ENCODE results near the gene TDO2. TPM values are rescaled to one million over a fixed set of nuclear protein-coding genes. Genes with fewer than 3 reads are reported as not detected.
"Not testable (repeated sequence)": the region's sequence is repeated elsewhere in the genome, so short reads cannot be mapped to it uniquely, and the experiment has no call there.

Gene TDO2
- total RNA-seq, 2 donors from 2014 or later: not detected

GRCh38 chr4:155891058-155891457 lies 12.4 kb upstream of the TDO2 start:
- H3K27me3 ChIP-seq (ENCODE audit: control insufficient read depth, insufficient read depth, low read length, poor library complexity, severe bottlenecking): no peaks in the 10 kb centered on the region
- H3K9ac ChIP-seq (ENCODE audit: extremely low read depth, low read length, poor library complexity, severe bottlenecking): no peak overlapping the region
- Mint-ChIP-seq H3K36me3 (ENCODE audit: low read depth) (no peaks in the 10 kb centered on the region), H3K27ac (no peak overlapping the region), H3K4me1 (no peaks in the 10 kb centered on the region), H3K27me3 (ENCODE audit: insufficient read depth) (no peaks in the 10 kb centered on the region), H3K9me3 (peaks cover 33% of the 10 kb centered on the region), H3K4me3 (no peak overlapping the region)
- no peaks in the 10 kb centered on the region for H3K36me3 ChIP-seq (ENCODE audit: control insufficient read depth, insufficient read depth, low read length)
- H3K4me3 ChIP-seq (ENCODE audit: low read length): no peak overlapping the region
- H3K4me1 ChIP-seq (ENCODE audit: control insufficient read depth, insufficient read depth, low read length): no peaks in the 10 kb centered on the region
- TF ChIP-seq, protein P1, sequence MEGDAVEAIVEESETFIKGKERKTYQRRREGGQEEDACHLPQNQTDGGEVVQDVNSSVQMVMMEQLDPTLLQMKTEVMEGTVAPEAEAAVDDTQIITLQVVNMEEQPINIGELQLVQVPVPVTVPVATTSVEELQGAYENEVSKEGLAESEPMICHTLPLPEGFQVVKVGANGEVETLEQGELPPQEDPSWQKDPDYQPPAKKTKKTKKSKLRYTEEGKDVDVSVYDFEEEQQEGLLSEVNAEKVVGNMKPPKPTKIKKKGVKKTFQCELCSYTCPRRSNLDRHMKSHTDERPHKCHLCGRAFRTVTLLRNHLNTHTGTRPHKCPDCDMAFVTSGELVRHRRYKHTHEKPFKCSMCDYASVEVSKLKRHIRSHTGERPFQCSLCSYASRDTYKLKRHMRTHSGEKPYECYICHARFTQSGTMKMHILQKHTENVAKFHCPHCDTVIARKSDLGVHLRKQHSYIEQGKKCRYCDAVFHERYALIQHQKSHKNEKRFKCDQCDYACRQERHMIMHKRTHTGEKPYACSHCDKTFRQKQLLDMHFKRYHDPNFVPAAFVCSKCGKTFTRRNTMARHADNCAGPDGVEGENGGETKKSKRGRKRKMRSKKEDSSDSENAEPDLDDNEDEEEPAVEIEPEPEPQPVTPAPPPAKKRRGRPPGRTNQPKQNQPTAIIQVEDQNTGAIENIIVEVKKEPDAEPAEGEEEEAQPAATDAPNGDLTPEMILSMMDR (conservative IDR thresholded peaks at IDR 0.05): no peak
- no peak overlapping the region for H3K27ac ChIP-seq (ENCODE audit: low read depth, low read length)
- peaks cover 24% of the 10 kb centered on the region for H3K9me3 ChIP-seq (ENCODE audit: control insufficient read depth, low read length)
- no peak for DNase-seq
- WGBS, 2 experiments (ENCODE audit: insufficient coverage in 1 of 2, insufficient read length in 1 of 2): 81 to 100% methylated on average over 1 to 3 of the region's 3 CpGs

DNA sequence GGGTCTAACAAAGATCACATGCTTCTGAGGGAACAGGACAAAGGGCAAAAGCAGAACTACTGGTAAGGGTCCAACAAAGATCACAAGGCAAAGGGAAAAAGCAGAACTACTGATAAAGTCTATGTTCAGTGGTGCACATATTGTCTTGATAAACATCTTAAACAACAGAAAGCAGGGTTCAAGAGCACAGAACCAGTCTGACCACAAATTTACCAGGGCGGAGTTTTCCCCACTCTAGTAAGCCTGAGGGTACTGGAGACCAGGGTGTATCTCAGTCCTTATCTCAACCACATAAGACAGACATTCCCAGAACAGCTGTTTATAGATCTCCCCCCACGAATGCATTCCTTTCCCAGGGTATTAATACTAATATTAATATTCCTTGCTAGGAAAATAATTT lies 5.1 kb upstream of the TDO2 start:
- H3K27ac Mint-ChIP-seq; H3K9ac ChIP-seq (ENCODE audit: extremely low read depth, low read length, poor library complexity, severe bottlenecking); H3K4me1 ChIP-seq (ENCODE audit: control insufficient read depth, insufficient read depth, low read length); H3K27me3 ChIP-seq (ENCODE audit: control insufficient read depth, insufficient read depth, low read length, poor library complexity, severe bottlenecking); H3K36me3 Mint-ChIP-seq (ENCODE audit: low read depth); H3K36me3 ChIP-seq (ENCODE audit: control insufficient read depth, insufficient read depth, low read length); H3K9me3 ChIP-seq (ENCODE audit: control insufficient read depth, low read length); H3K4me3 Mint-ChIP-seq; H3K4me3 ChIP-seq (ENCODE audit: low read length); H3K4me1 Mint-ChIP-seq; H3K27ac ChIP-seq (ENCODE audit: low read depth, low read length); DNase-seq; H3K27me3 Mint-ChIP-seq (ENCODE audit: insufficient read depth): not testable (repeated sequence)
- peaks cover 24% of the 10 kb centered on the region for H3K9me3 Mint-ChIP-seq
- 97% methylated on average over 1 of the region's 2 CpGs; no CpG with 5 or more reads in 1 of the 2 experiments for WGBS, 2 experiments (ENCODE audit: insufficient coverage in 1 of 2, insufficient read length in 1 of 2)

DNA sequence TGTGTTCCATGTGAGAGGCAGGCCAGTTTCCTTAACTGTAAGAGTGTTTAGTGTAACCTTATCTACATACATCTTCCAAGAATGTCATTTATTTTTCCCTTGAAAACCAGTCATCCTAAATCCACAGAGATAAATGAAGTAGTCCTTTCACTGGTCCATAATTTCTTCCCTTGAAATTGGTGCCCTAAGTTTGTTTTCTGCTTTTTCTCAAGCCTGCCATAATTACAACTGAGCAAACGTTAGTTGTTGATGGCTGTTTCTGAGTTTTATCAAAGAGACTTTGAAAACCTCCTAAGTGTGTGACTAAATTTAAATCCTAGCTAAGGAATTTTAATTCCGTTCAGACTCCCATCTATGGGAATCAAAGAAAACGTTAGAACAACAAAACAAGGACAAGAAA lies 3.6 kb upstream of the TDO2 start:
- H3K27ac ChIP-seq (ENCODE audit: low read depth, low read length): no peak overlapping the region
- Mint-ChIP-seq H3K27me3 (ENCODE audit: insufficient read depth) (no peaks in the 10 kb centered on the region), H3K4me1 (peaks cover 14% of the 10 kb centered on the region), H3K4me3 (no peak overlapping the region), H3K27ac (no peak overlapping the region), H3K36me3 (ENCODE audit: low read depth) (peaks cover 6% of the 10 kb centered on the region), H3K9me3 (peaks cover 24% of the 10 kb centered on the region)
- H3K4me3 ChIP-seq (ENCODE audit: low read length): no peak overlapping the region
- TF ChIP-seq, protein P1 (conservative IDR thresholded peaks at IDR 0.05): no peak
- 72% methylated on average over 2 of the region's 3 CpGs; no CpG with 5 or more reads in 1 of the 2 experiments for WGBS, 2 experiments (ENCODE audit: insufficient coverage in 1 of 2, insufficient read length in 1 of 2)
- no peak overlapping the region for H3K9ac ChIP-seq (ENCODE audit: extremely low read depth, low read length, poor library complexity, severe bottlenecking)
- no peaks in the 10 kb centered on the region for H3K27me3 ChIP-seq (ENCODE audit: control insufficient read depth, insufficient read depth, low read length, poor library complexity, severe bottlenecking)
- no peaks in the 10 kb centered on the region for H3K9me3 ChIP-seq (ENCODE audit: control insufficient read depth, low read length)
- H3K4me1 ChIP-seq (ENCODE audit: control insufficient read depth, insufficient read depth, low read length): peaks cover 2% of the 10 kb centered on the region
- no peaks in the 10 kb centered on the region for H3K36me3 ChIP-seq (ENCODE audit: control insufficient read depth, insufficient read depth, low read length)
- DNase-seq: no peak

DNA sequence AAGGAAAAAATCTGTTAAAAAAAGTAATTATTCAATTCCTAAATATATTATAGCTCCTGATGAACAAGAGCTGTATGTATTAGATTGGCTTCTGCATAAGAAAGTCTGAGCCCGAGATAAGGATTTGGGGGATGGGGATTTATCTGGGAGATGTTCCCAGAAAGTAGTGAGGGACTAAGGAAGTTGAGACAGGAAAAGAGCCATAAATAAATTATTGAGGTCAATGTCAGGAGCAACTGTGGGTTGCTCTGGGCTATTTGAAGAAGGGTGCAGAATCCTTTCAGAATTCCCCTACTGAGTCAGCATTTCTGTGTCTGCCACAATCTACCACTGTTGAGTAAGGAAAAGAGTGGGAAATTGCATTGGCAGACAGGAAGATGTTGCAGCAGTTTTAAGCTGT lies 3.1 kb upstream of the TDO2 start:
- H3K27ac Mint-ChIP-seq: no peak overlapping the region
- Histone ChIP-seq H3K27ac (ENCODE audit: low read depth, low read length) (no peak overlapping the region), H3K36me3 (ENCODE audit: control insufficient read depth, insufficient read depth, low read length) (no peaks in the 10 kb centered on the region), H3K27me3 (ENCODE audit: control insufficient read depth, insufficient read depth, low read length, poor library complexity, severe bottlenecking) (no peaks in the 10 kb centered on the region), H3K9me3 (ENCODE audit: control insufficient read depth, low read length) (no peaks in the 10 kb centered on the region), H3K4me1 (ENCODE audit: control insufficient read depth, insufficient read depth, low read length) (peaks cover 2% of the 10 kb centered on the region), H3K9ac (ENCODE audit: extremely low read depth, low read length, poor library complexity, severe bottlenecking) (no peak overlapping the region), H3K4me3 (ENCODE audit: low read length) (no peak overlapping the region)
- H3K4me1 Mint-ChIP-seq: peaks cover 14% of the 10 kb centered on the region
- no peak overlapping the region for H3K4me3 Mint-ChIP-seq
- peaks cover 24% of the 10 kb centered on the region for H3K9me3 Mint-ChIP-seq
- H3K27me3 Mint-ChIP-seq (ENCODE audit: insufficient read depth): no peaks in the 10 kb centered on the region
- WGBS, 2 experiments (ENCODE audit: insufficient coverage in 1 of 2, insufficient read length in 1 of 2): 94% methylated on average over 1 of the region's 1 CpG; no CpG with 5 or more reads in 1 of the 2 experiments
- H3K36me3 Mint-ChIP-seq (ENCODE audit: low read depth): peaks cover 6% of the 10 kb centered on the region
- no peak for DNase-seq
- TF ChIP-seq, protein P1 (conservative IDR thresholded peaks at IDR 0.05): no peak
